CD4-positive, alpha-beta T cell treated with Interleukin-2 at 100 ng/mL for 4 hours (primary cell): ENCODE results near the gene VOPP1.
A peak's percentile ranks its signal among the peaks of the same experiment; 100 is the strongest.

ENCODE experiments used
- DNase-seq: peaks from one replicate; pipeline ENCODE4 v3.0.0-alpha.2; 2020; ENCODE audit warnings: low spot score

VOPP1 gene

DNA sequence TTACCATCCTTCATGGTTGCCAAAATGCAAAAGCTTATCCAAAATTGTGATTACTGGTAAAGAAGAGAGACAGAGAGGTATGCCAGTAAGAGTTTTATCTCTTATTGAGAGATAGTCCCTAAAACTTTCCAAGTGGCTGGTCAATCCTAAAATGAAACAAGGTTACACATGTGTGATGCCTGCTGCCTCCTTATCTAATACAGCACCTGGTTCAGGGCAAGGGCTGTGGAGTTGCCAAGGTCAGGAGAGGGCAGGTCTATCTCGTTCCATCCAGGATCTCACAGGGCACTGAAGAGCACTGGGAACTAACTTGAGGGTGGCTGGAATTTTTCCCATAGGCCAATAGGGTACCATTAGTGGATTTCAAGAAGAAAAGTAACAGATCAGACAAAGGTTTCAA lies 18.3 kb downstream of the VOPP1 start:
- DNase-seq = no peak

DNA sequence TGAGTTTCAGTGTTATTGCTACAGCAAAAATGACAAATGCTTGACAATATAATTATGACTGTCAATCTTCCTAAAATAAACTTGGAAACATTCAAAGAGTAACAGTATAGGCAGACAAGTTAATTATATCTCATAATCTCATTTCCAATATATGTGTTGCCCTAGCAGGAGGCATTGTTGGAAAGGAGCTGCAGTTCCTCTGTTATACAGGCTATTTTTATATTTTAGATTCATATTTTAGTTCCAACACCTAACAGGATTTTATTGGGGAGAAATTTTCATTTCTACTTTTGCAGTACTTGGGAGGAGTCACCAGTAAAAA lies 19.3 kb downstream of the VOPP1 start:
- DNase-seq = no peak

DNA sequence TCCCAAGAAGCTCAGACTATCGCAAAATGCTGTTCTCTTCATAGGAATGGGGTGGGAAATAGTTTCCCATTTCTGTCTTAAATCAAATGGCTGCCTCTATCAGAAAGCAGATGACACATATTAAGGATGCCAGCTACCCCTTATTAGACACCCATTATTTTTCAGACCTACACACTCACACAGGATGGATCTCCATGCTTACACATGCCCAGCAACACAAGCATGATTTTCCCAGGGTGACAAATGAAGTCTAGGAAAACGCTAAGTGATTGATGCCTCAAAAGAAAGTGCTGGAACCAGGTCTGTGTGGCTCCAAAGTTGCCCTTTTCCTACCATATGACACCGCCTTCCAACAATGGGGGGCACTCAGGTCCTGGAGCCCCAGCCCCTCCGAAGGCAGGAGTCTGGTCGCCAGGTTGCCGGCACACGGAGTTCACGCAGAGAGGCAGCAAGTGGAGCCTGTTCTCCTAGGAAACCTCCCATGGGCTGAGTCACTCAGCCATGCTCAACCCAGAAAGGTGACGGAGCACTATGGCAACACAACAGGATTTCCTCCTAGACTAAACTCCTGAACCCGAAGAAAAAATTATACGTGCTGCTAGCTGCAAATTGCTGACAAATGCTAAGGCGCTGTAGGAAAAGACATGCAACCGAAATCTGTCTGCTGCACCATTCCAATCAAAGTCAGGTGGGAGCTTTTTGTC lies 19.8 kb downstream of the VOPP1 start:
- no peak for DNase-seq

DNA sequence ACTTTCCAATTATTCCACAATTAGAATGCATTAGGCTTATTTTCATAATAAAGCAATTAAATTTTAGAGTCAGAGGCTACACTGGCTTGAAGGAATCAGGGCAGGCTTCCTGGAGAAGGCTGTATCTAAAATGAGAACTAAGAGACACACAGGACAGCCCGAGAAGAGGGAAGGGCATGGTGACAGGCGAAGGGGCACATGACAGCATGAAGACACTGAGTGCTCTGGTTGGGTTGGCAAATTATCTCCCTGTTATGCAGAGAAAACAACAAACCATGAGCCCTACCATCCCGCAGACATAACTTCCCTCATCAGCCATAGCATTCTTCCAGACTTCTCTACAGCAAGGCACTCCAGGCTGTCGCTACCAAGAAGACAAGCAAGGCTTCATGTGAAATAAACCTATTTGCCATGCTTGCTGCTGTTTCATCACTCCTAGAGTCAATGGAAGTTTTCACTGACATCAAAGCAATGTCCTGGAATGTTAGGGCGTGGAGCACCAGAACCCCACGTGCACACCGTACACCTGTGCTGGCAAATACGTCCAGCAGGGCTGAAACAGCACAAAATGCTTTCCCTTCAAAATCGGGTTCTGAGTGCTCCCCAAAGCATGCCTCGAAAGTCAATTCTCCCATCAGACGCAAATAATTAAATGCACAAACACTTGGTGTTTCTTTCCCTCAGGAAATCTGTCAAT lies 21.3 kb downstream of the VOPP1 start:
- DNase-seq = no peak

DNA sequence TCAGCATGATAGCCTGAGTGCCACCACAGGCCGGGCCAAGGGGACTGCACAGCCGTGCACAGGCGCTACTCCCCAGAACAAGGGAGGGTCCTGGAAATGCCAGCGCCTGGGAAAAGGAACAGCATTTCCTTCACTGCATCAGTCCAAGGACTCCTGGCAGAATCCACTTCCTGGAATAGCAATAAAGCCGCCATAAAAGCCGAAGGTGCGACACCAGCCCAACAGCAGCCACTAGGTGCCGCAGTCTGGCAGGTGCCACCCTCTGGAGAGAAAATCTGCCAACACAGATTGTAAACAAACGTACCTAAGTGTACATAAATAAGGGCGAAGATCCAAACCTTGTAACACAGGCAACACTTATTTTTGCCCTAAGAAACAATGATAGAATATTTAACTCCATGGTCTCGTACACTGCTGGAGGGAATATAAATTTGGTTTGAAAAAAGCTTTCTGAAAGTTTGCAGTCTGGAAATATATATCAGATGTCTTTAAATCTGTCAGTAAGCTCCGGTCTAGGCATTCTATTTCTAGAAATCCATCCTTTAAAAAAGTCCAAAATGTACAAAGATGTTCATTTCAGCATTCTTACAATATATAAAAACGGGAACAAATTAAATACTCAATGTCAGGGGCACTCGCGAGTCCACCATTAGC lies 22.2 kb downstream of the VOPP1 start:
- DNase-seq = no peak

DNA sequence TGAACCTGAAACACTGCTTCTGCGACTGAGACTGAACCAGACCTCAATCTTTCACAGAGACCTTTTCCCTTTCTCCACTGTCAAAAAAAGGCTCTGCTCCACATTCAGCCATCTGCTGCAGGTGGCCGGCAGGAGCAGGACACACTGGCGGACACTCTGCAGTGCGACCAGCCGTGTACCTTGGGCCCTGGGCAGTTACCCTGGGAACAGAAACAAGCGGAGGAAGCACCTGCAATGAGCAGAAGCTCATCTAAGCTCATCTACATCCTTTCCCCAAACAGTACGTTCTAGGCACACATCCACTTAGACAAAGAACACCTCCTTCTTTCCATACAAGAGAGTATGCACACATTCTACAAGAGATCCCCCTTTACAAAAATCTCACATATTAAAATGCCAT lies 22.8 kb downstream of the VOPP1 start:
- DNase-seq = no peak

DNA sequence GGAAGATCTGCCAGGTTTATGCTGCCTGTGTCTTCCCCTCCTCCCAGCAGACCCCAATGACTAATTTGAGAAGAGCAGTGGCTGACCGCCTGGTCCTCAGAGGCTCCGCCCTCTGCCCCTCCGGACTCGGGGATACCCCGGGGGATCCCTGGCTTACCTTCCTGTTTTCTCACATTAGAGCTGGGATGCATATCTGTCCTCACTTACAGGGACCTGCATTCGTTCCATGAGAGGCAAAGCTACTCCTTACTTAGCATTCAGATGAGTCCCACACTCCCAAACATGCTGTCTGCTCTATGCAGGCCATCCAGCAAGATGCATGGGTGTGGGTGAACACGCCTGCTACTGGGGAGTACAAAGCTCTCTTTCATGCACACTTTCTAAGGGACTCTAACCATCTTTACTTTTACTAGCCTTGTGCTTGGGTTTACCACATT lies 24.0 kb downstream of the VOPP1 start:
- no peak for DNase-seq

DNA sequence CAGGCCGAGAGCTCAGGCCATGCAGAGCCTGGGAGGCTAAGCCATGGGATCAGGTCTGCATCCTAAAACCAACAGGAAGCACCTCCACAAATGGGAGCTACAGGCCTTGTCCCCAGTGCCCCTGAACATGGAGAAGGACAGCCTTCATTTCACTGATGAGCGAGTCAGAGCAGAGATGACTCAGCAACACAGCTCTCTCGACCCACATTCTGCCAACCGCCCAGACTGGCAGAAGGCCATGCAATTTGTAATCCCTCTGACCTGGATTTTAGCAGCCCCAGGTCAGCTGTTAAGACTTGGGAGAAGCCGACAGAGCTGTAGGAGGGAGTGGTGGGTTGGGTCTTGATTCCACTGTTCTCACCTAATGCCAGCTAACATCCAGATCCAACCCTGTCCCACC lies 25.5 kb downstream of the VOPP1 start:
- DNase-seq = peak; percentile 52

DNA sequence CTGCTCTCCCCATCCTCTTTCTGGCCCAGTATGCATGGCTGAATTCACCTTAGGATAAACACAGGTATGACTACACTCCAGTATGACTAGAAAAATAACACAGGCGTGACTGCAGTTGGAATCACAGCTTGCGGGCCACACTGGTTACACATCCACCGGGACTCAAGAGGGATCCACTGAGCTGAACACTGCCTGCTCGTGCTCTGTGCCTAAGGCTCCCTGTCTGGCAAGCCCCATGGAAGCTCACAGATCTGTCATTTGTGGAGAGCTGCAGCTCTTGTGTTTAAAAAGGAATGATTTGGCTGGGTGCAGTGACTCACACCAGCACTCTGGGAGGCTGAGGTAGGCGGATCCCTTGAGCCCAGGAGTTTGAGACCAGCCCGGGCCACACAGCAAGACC lies 26.8 kb downstream of the VOPP1 start:
- DNase-seq = no peak

DNA sequence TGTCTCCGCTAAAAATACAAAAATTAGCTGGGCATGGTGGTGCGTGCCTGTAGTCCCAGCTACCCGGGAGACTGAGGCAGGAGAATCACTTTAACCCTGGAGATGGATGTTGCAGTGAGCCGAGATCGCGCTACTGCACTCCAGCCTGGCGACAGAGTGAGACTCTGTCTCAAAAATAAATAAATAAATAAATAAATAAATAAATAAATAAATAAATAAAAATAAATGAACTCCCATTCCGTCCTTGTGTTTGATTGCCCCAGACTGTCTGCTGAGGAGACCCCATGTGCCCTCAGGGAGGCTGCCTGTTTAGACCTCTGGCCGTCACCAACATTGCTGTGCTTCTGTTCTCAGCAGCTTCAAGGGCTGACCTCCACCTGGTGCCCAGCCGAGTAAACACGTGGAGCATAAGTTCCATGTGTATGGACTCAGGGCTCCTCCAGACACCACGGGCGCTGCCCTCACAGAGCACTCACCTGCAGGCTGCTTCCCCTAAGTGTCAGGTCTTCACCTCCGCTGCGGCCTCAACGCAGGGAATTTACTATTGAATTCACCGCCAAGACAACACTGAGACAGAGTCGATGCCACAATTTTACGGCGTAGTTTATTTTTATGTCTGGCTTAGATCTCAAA lies 32.0 kb downstream of the VOPP1 start:
- DNase-seq = no peak

DNA sequence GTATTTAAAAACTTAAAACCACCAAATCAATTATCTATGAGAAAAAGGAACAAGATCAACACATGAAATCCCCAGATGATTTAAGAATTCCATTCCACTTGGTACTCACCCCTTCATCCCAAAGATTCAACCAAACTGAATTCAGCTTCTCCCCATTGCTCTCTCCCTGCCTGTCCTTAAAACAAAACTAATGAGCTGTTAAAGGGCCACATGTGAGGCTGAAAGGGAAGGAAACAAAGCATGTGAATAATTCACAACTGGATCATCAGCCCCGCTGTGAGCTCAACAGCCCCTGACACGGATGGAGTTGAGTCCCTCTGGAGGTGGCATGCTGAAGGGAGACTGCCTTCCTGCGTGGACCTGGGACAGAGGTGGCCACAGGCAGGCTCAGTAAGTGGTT lies 32.9 kb downstream of the VOPP1 start:
- no peak for DNase-seq

DNA sequence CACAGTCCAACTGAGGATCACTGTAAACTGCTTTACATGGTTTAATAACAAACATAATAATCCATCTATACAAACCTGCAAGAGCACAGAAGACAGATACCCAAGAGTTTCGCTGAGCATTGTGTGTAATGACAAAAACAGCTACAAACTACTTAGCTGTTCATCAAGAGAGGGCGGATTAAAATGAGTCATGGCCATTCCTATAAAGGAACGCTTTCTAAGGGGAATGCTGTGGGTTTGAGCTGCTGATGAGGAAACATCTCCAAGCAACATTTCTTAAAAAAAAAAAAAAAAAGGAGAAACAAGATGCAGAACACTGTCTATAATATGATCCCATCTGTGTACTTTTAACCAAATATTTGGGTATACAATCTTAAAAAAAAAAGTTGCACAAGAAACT lies 33.8 kb downstream of the VOPP1 start:
- DNase-seq = no peak

DNA sequence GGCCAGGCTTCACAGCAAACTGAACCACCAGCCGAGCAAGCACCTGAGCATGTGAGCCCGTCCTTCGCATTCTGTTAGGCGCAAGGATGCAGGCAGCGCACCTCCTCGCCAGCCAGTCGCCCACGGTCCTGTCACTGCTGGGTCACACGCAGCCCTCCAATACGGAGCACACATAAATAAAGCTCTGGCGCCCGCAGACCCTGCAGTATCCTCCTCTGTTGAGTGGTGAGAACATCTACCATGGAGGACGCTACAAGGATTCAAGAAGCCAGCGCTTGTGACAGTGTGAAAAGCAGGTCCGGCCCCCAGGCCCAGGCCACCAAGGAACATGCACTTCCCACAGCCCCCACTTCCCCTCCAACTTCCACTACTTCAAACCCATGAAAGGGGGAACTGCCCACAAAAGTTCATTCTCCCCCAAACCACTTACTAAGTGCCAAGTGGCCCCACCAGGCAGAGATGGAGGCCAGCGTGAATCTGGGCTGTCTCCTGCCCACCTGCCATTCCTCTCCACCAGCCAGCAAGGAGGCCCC lies 34.8 kb downstream of the VOPP1 start:
- no peak for DNase-seq

DNA sequence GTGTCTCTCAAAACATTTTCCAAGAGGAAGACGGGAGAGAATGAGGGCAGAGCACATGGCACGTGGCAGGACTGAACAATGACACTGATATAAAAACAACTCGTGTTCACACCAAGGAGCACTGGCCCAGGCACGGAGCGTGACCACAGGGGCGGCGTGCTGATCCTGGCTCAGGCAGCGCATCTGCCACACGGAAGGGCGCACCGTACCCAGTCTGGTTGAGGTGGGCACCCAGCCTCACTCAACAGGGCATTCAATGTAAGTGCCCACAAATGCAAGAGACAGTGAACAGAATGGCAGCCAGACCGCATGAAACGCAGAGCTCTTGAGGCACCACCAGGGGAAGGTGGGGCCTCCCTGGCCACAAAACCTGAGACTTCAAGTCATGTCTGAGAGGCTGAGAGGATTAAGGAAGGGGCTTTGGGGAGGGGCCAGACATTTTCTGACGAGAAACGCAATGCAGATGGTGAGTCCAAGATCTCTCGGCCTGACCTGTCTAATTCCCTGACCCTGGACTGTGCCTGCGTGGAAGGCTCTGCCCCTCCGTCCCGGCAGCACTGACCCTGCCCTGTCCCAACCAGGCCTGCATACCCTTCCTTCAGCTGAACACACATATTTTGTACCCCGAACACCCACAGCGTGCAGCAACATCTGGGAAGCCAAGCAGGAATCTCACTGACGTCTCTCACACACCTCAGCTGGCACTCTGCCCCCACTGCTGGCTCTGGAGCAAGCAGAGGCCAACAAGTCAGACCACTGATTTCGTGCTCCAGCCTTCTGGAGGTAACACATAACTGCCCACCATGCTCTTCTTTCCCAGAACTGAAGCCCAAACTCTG lies 35.5 kb downstream of the VOPP1 start:
- DNase-seq = peak; percentile 25

DNA sequence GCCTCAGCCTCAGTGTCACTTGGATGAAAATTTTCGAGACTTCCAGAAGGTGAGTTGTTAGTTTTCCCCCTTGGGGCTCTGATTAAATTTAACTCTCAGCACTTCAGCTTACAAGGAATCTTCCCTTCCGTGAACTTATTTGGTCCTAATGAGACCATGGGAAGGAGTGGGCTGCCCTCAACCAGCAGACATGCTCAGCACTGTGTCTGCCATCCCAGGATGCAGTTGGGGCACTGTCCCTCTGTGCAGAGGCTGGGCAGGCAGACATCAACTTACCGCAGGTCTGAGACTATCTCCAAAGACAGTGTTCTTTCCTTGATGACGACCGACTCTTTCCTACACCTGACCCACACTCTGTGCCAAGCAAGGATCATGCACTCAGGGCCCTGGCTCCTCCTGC lies 36.7 kb downstream of the VOPP1 start:
- no peak for DNase-seq

DNA sequence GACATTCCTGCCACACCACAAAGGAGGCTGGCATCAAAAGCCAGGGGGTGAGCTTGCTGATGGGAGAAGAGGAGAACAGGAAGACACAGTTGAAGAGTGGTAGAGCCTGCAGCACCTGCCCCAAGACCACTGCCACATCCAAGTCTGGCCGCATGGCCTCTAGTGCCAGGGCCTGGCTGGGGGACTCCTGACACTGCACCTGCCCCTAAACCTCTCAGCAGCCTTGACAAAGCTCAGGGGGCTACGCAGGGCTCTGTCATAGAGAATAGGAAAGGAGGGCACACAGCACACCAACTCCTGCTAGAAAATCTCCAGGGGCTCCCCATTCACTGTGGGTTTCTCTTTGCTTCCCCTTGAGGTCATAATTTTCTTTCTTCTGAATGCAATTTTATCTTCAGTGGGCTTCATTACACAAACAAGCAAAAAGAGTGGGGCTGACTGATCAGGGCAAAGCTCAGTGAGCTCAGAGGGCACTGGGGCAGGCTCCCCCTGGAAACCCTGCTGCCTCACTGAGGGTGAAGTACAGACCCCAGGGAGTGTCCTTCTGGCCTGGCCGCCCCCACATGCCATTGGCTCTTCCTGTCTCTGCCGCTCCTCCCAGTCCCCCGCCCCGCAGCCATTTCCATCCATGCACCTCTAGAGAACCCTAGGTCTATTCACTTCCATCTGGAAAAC lies 37.2 kb downstream of the VOPP1 start:
- DNase-seq = no peak

DNA sequence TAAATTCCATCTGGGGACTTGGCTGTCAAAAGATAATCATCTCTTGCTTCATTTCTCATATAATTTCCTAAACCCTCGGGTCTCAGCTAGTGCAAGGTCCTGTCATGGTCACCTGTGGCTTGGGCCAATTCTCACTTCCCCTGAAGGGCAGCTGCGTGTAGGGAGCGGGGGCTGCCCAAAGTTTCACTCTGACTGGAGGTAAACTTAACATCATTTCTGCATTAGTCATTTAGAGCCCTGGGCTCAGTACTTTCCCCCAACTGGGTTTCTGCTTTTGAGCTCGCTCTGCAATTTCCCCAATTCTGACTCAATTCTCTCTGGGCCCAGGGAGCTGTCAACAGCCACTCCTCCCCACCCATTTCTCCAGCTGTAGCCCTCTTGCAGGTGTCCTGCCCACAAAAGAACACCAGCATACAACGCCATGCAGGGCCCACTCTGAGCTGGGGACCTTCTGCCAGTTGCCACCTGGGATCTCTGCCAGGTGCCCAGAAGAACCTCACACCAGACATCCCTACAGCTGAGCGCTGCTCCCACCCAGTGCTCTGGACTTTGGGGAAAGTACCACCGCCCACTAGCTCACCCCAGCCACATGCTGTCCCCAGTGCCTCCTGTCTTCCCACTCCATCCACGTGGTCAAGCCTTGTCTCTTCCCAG lies 37.9 kb downstream of the VOPP1 start:
- peak; percentile 81 for DNase-seq

DNA sequence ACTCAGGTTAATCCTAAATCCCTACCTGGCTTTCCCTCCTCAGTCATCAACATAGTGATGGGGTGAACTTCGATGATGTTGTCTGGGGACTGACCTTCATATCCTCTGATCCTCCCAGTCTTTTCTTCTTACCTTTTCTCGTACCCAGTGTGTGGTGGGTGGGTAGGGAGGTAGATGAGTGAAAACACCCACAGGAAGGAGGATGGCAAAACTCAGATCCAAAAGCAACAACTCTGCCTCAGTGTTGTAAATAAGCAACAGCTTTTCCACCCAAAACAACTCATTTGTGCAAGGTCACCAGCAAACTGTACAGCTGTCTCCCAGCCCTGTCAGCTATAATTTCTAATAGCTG lies 38.6 kb downstream of the VOPP1 start:
- DNase-seq = no peak

DNA sequence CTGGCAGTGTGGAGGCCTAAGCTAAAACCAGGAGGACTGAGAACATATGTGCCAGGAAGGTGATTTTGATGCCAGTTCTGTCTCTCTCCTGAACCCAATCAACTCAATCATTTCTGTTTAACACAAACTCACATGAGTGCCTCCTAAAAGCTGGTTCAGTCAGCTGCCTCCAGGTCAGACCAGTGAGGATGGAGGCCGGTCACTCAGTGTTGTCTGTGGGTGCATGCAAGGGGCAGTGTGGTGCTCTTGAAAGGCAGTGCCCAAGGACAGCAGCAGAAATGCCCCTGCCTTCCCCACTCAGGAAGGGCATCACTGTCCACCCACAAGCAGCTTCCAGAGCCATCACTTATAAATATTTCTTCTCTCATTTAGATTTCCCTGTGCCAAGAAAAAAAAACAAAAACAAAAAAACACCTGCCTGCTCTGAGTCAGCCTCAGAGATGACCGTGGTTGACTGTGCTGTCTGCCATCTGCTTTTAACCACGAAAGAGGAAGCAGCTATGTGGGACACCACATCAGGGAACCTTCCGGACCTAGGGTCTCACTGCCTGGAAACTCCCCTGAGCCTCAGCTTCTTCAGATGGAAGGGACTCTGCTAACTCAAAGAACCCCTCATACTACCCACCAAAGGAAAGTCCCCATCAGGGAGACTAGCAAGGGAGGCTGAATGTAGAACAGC lies 39.1 kb downstream of the VOPP1 start:
- DNase-seq = peak; percentile 88
